SK-N-SH (cell line): ENCODE data around the gene RIN3. TPM values are rescaled to one million over a fixed set of nuclear protein-coding genes. Genes with fewer than 3 reads are reported as not detected.

Experiments used
- CTCF ChIA-PET: fragments of 300-600, 350-600 bp; formaldehyde crosslinking; extraction: SDS; loops from one replicate; lab custom pipeline; 2021; lab: Yijun Ruan, JAX
- POLR2A ChIA-PET: fragments of 350-600 bp; sonication (Branson Sonifier 250); formaldehyde crosslinking; extraction: SDS; loops from one replicate; lab custom pipeline; 2020; ENCODE audit warnings: antibody characterized with exemption, inconsistent platforms; lab: Yijun Ruan, JAX
- DNase-seq: peaks from one replicate; pipeline ENCODE4 v3.0.0; 2012
- H2AFZ ChIP-seq: fragments of 200-600 bp; sonication (generic); 2 replicates; pipeline ENCODE4 v1.8.1; 2016; ENCODE audit warnings: antibody characterized with exemption, mild to moderate bottlenecking, low read depth
- H3F3A ChIP-seq: fragments of 200-600 bp; sonication (generic); replicated peaks from 2 replicates; pipeline ENCODE3; 2016; ENCODE audit warnings: antibody characterized with exemption, mild to moderate bottlenecking; ENCODE audit not compliant: insufficient read depth
- H3K27ac ChIP-seq, 2 experiments: fragments of 200-500 bp in 1 of 2; fragments of 200-600 bp in 1 of 2; sonication (Bioruptor generic) in 1 of 2; sonication (generic), shearing (Covaris generic) in 1 of 2; 2 replicates each; pipeline versions ENCODE4 v1.5.1 to v1.6.1; 2014 to 2016; ENCODE audit warnings: low read depth in 2 of 2, inconsistent platforms in 1 of 2, low read length in 1 of 2, mild to moderate bottlenecking in 1 of 2, mixed read lengths in 1 of 2
- H3K27me3 ChIP-seq: fragments of 200-600 bp; sonication (generic), shearing (Covaris generic); 2 replicates; pipeline ENCODE4 v1.6.1; 2016; ENCODE audit warnings: mixed run types; ENCODE audit not compliant: insufficient read depth
- H3K36me3 ChIP-seq, 2 experiments: fragments of 200-500 bp in 1 of 2; fragments of 200-600 bp in 1 of 2; sonication (Bioruptor generic) in 1 of 2; sonication (generic) in 1 of 2; replicated peaks in 1 of 2; 2 replicates each; pipeline versions ENCODE3 to v1.5.1; 2014 to 2016; ENCODE audit warnings: low read length in 1 of 2, mild to moderate bottlenecking in 1 of 2; ENCODE audit not compliant: insufficient read depth in 2 of 2, control insufficient read depth in 1 of 2
- H3K4me1 ChIP-seq, 2 experiments: fragments of 200-500 bp in 1 of 2; fragments of 200-600 bp in 1 of 2; sonication (Bioruptor generic) in 1 of 2; sonication (generic), shearing (Covaris generic) in 1 of 2; 2 replicates each; pipeline versions ENCODE4 v1.5.1 to v1.6.1; 2014 to 2016; ENCODE audit warnings: low read depth in 1 of 2, low read length in 1 of 2, mixed run types in 1 of 2; ENCODE audit not compliant: insufficient read depth in 2 of 2, control insufficient read depth in 1 of 2
- H3K4me2 ChIP-seq: fragments of 200-600 bp; sonication (generic), shearing (Covaris generic); 2 replicates; pipeline ENCODE4 v1.6.1; 2017; ENCODE audit warnings: mixed run types
- H3K4me3 ChIP-seq, 2 experiments: fragments of 200-500 bp in 1 of 2; fragments of 200-600 bp in 1 of 2; sonication (Bioruptor generic) in 1 of 2; sonication (generic), shearing (Covaris generic) in 1 of 2; 2 replicates each; pipeline versions ENCODE4 v1.5.1 to v1.8.1; 2014 to 2016; ENCODE audit warnings: low read depth in 2 of 2, inconsistent platforms in 1 of 2, low read length in 1 of 2, mild to moderate bottlenecking in 1 of 2, mixed read lengths in 1 of 2, moderate library complexity in 1 of 2
- H3K79me2 ChIP-seq: fragments of 200-600 bp; sonication (generic); 2 replicates; pipeline ENCODE4 v1.8.1; 2017; ENCODE audit warnings: mild to moderate bottlenecking; ENCODE audit not compliant: insufficient read depth
- H3K9ac ChIP-seq: fragments of 200-600 bp; sonication (generic); 2 replicates; pipeline ENCODE4 v1.6.1; 2017; ENCODE audit warnings: mixed run types
- H3K9me2 ChIP-seq: fragments of 200-600 bp; sonication (generic); 2 replicates; pipeline ENCODE4 v1.6.1; 2017; ENCODE audit warnings: mixed run types
- H3K9me3 ChIP-seq: fragments of 200-600 bp; sonication (generic); 2 replicates; pipeline ENCODE4 v1.6.1; 2017; ENCODE audit warnings: mixed run types, mild to moderate bottlenecking, moderate library complexity
- H4K20me1 ChIP-seq: fragments of 200-600 bp; sonication (generic); 2 replicates; pipeline ENCODE4 v1.6.1; 2017; ENCODE audit warnings: mild to moderate bottlenecking, mixed run types; ENCODE audit not compliant: insufficient read depth
- ELF1 ChIP-seq: IDR thresholded peaks from 2 replicates; pipeline ENCODE4 v1.4.0; 2012
- EP300 ChIP-seq, 2 experiments: IDR thresholded peaks; 2 replicates each; pipeline versions ENCODE4 v1.4.0 to v1.6.1; 2012; ENCODE audit warnings: borderline replicate concordance in 1 of 2, low read depth in 1 of 2, low read length in 1 of 2
- FOXJ3 ChIP-seq: sonication (generic); formaldehyde crosslinking; IDR thresholded peaks from 2 replicates; pipeline ENCODE4 v1.5.1; 2020; ENCODE audit warnings: mild to moderate bottlenecking, missing genetic modification reagents
- MXI1 ChIP-seq: IDR thresholded peaks from 2 replicates; pipeline ENCODE4 v1.6.1; 2012; ENCODE audit warnings: mild to moderate bottlenecking, low read depth, low read length, improper control_type of control experiment
- NFIC ChIP-seq: IDR thresholded peaks from 2 replicates; pipeline ENCODE4 v1.4.0; 2012; ENCODE audit warnings: borderline replicate concordance
- RCOR1 ChIP-seq: fragments of 150-350 bp; IDR thresholded peaks from 2 replicates; pipeline ENCODE4 v1.6.1; 2017; ENCODE audit warnings: antibody characterized with exemption, low read length
- RFX5 ChIP-seq: IDR thresholded peaks from 2 replicates; pipeline ENCODE4 v1.6.1; 2012; ENCODE audit warnings: mild to moderate bottlenecking, improper control_type of control experiment, low read length
- WGBS: methylation state at CpG from one replicate; pipeline ENCODE4 v1.1.6; 2017; ENCODE audit warnings: low lambda C conversion rate; 5-methylcytosine and 5-hydroxymethylcytosine counted together
- polyA plus RNA-seq, 3 experiments: library from polyadenylated mRNA; depleted of rRNA; stranded (reverse); fragments of >200 nt; gene quantifications; 2 replicates each; pipeline ENCODE4 v1.2.3, GENCODE V29; 2012
- TF ChIP-seq, protein P1 (sequence below): IDR thresholded peaks from 2 replicates; pipeline ENCODE4 v1.4.0; 2012; ENCODE audit warnings: low read depth, borderline replicate concordance
- TF ChIP-seq, protein P2 (sequence below): fragments of 150-350 bp; IDR thresholded peaks from 2 replicates; pipeline ENCODE4 v1.6.1; 2016; ENCODE audit warnings: mild to moderate bottlenecking, low read depth, low read length

RIN3 gene
- polyA plus RNA-seq, 1 of the 3 experiments (the other 2 are of a cell fraction): 12.4 TPM

DNA sequence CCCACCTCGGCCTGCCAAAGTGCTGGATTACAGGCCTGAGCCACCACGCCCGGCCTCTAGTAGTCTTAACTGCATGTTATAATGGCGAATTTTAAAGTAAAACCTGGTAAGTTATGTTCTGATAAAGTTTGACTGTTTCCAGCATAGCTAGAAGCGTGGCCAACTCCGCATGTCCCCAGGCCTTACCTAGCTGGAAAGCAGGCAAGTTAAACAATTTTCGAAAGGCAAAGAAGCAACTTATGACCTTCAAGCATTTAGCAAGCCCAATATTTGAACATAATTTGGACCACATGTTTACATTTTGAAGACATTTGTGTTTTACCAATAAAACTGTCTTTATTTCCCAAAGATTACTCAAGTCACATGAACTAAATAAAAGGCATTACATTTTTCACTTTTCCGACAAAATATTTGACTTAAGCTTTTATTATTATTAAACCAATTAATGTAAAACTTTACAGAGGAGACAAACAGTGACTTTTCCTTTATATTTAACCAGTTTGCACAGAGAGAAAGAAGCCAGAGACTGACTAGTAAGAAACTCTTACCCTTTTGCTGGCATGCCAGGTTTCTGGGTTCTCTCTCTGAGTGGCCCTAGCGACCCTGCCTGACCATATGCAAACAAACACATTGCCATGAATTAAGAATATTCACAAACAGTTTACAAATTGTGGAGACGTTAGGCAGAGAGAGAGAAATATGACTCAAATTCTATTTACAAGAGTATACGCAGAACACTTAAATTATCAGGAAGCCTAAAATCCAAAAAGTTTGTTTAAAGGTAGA lies 106.3 kb downstream of the RIN3 start:
- Histone ChIP-seq H4K20me1 (no peaks in the 10 kb centered on the region), H3K27ac (no peak overlapping the region), H3K4me1 (no peaks in the 10 kb centered on the region), H3K4me2 (no peak overlapping the region), H3K9ac (no peak overlapping the region), H3K9me3 (no peaks in the 10 kb centered on the region; the same call in 1 of the 2 replicates), H3K27me3 (no peaks in the 10 kb centered on the region), H3F3A (peaks cover 18% of the 10 kb centered on the region), H2AFZ (no peak overlapping the region), H3K36me3 (peaks cover 0 to 25% of the 10 kb centered on the region in 2 experiments), H3K9me2 (no peaks in the 10 kb centered on the region), H3K79me2 (no peaks in the 10 kb centered on the region), H3K4me3 (no peak overlapping the region)
- WGBS: 70% methylated on average over 11 of the region's 11 CpGs
- CTCF ChIA-PET: interaction anchor here (1.1 to 1.5 kb wide), 2 partner anchors 32 to 49 kb away, joined by 3 read pairs; no protein-coding TSS in a partner anchor
- DNase-seq: no peak
- TF ChIP-seq ELF1 (no peak), RCOR1 (no peak), NFIC (no peak), EP300 (IDR thresholded peaks at IDR 0.05; ENCODE audit: borderline replicate concordance in 1 of 2, low read depth in 1 of 2, low read length in 1 of 2) (no peak), FOXJ3 (CRISPR knock-in tag) (no peak), MXI1 (no peak), RFX5 (no peak)
- TF ChIP-seq, protein P1, sequence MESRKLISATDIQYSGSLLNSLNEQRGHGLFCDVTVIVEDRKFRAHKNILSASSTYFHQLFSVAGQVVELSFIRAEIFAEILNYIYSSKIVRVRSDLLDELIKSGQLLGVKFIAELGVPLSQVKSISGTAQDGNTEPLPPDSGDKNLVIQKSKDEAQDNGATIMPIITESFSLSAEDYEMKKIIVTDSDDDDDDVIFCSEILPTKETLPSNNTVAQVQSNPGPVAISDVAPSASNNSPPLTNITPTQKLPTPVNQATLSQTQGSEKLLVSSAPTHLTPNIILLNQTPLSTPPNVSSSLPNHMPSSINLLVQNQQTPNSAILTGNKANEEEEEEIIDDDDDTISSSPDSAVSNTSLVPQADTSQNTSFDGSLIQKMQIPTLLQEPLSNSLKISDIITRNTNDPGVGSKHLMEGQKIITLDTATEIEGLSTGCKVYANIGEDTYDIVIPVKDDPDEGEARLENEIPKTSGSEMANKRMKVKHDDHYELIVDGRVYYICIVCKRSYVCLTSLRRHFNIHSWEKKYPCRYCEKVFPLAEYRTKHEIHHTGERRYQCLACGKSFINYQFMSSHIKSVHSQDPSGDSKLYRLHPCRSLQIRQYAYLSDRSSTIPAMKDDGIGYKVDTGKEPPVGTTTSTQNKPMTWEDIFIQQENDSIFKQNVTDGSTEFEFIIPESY: no peak
- TF ChIP-seq, protein P2, sequence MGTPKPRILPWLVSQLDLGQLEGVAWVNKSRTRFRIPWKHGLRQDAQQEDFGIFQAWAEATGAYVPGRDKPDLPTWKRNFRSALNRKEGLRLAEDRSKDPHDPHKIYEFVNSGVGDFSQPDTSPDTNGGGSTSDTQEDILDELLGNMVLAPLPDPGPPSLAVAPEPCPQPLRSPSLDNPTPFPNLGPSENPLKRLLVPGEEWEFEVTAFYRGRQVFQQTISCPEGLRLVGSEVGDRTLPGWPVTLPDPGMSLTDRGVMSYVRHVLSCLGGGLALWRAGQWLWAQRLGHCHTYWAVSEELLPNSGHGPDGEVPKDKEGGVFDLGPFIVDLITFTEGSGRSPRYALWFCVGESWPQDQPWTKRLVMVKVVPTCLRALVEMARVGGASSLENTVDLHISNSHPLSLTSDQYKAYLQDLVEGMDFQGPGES: no peak
- POLR2A ChIA-PET: no interaction called here

DNA sequence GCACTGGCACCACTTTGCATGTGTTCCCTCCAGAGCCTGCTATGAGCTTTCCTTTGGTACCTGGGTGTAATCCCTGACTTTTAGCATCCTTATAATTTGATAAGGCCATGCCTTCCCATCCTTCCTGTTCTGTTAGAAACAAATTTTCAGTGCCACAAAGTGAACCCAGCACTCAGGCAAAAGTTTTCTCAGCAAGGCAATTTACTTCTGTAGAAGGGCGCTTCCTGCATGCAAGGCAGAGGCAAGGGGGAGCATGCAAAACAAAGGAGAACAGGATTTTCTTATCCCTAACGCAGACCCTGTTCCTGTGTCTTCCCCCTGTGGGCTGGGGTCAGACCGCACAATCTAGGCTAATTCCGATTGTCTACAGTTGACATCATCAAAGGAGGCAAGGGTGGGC lies 108.7 kb downstream of the RIN3 start:
- Histone ChIP-seq H3K9me2 (no peaks in the 10 kb centered on the region), H3K36me3 (peaks cover 0 to 28% of the 10 kb centered on the region in 2 experiments), H2AFZ (no peak overlapping the region), H3F3A (peaks cover 27% of the 10 kb centered on the region), H3K27me3 (no peaks in the 10 kb centered on the region), H3K4me2 (no peak overlapping the region), H3K4me3 (no peak overlapping the region), H4K20me1 (no peaks in the 10 kb centered on the region), H3K79me2 (no peaks in the 10 kb centered on the region), H3K4me1 (peaks cover 0 to 11% of the 10 kb centered on the region in 2 experiments; a peak in 2 of 4 replicates), H3K9me3 (no peaks in the 10 kb centered on the region; the same call in 1 of the 2 replicates), H3K9ac (no peak overlapping the region), H3K27ac (no peak overlapping the region)
- no peak for TF ChIP-seq RCOR1
- no peak for DNase-seq
- POLR2A ChIA-PET: no interaction called here
- CTCF ChIA-PET: no interaction called here
- 84% methylated on average over 4 of the region's 4 CpGs for WGBS
